ENCODE results near the gene ALG3. TPM values are rescaled to one million over a fixed set of nuclear protein-coding genes. Genes with fewer than 3 reads are reported as not detected.

ALG3 gene
- total RNA-seq, 1 donor from 2014 or later: 30.1 TPM

GRCh38 chr3:184261854-184262763 lies 13.3 kb upstream of the ALG3 start:
- Histone ChIP-seq H3K4me1 (peaks cover 23% of the 10 kb centered on the region), H3K27ac (no peak overlapping the region), H3K4me3 (peak overlapping the region; percentile 59), H3K9me3 (no peaks in the 10 kb centered on the region), H3K27me3 (ENCODE audit: low read depth) (peaks cover 67% of the 10 kb centered on the region), H3K36me3 (no peaks in the 10 kb centered on the region)
- TF ChIP-seq, protein P1, sequence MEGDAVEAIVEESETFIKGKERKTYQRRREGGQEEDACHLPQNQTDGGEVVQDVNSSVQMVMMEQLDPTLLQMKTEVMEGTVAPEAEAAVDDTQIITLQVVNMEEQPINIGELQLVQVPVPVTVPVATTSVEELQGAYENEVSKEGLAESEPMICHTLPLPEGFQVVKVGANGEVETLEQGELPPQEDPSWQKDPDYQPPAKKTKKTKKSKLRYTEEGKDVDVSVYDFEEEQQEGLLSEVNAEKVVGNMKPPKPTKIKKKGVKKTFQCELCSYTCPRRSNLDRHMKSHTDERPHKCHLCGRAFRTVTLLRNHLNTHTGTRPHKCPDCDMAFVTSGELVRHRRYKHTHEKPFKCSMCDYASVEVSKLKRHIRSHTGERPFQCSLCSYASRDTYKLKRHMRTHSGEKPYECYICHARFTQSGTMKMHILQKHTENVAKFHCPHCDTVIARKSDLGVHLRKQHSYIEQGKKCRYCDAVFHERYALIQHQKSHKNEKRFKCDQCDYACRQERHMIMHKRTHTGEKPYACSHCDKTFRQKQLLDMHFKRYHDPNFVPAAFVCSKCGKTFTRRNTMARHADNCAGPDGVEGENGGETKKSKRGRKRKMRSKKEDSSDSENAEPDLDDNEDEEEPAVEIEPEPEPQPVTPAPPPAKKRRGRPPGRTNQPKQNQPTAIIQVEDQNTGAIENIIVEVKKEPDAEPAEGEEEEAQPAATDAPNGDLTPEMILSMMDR (IDR thresholded peaks at IDR 0.05): no peak
- ATAC-seq: peak in 1 of 2 donors; percentile 29
- DNase-seq: no peak
- intact Hi-C loops (cut with DNase I): no loop called here

DNA sequence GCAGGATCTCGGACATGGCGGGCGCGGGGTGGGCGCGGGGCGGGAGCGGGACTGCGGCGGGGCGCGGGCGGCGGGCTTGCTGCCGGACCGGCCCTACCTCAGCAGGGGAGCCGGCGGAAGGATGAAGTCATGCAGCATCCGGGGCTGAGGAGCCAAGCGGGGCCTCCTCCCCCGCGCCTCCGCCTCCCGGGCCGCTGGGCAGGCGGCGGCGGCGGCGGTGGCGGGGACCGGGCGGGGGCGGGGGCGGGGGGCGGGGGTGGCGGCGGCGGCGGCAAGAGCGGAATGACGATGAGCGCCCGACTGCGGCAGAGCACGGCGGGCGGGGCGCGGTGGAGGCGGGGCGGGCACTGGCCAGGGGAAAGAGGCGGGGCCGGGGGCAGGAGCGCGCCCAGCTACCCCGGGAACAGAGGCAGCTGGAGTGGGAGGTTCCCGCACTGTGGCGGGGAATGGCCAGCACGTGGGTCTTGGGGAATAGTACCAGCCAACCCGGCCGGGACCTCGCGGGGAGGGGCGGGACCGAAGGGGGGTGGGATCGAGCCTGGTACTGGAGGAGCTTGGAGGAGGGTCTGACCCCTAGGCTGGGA lies 12.6 kb upstream of the ALG3 start, which contains the start of gene CAMK2N2:
CAMK2N2 (minus strand) TSS at position 284 of the 584 bp plus-strand sequence; CDS start at position 16, 268 bp downstream.
- no peaks in the 10 kb centered on the region for H3K9me3 ChIP-seq
- DNase-seq: peak; percentile 61
- peak; percentile 69 to 77 for ATAC-seq
- H3K27me3 ChIP-seq (ENCODE audit: low read depth): peaks cover 67% of the 10 kb centered on the region
- TF ChIP-seq, protein P1 (IDR thresholded peaks at IDR 0.05): no peak
- H3K27ac ChIP-seq: no peak within 1 kb of the TSS
- intact Hi-C loops (cut with DNase I): no loop called here
- peak within 1 kb of the TSS; percentile 59 for H3K4me3 ChIP-seq
- peaks cover 23% of the 10 kb centered on the region for H3K4me1 ChIP-seq
- H3K36me3 ChIP-seq: no peaks in the 10 kb centered on the region

DNA sequence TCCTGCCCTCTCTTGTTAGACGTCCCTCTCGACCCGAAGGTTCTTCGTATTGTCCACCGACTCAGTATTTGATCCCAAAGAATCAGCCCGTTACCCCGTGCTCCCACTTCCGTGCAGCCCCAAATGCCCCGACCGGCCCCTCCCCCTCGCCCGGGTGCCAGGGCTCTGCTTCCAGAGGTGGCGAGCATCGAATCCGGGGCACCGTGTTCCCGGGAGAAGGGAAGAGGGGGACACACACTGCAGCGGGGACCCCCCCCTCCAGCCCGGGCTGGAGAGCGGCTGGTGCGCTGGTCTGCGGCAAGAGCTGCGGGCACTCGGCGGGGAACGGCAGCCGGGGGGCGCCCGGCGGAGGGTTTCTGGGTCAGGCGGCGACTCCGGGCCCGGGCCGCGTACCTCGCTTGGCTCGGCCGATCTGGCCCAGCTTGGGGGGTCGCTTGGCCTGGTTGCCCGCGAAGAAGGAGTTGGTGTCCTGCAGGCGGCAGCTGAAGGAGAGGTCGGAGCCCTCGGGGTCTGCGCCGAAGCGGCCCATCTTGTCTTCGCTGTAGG lies 12.0 kb upstream of the ALG3 start:
- peaks cover 62% of the 10 kb centered on the region for H3K27me3 ChIP-seq (ENCODE audit: low read depth)
- intact Hi-C loops (cut with DNase I): no loop called here
- TF ChIP-seq, protein P1 (IDR thresholded peaks at IDR 0.05): no peak
- no peak overlapping the region for H3K27ac ChIP-seq
- no peaks in the 10 kb centered on the region for H3K9me3 ChIP-seq
- H3K36me3 ChIP-seq: no peaks in the 10 kb centered on the region
- peaks cover 23% of the 10 kb centered on the region for H3K4me1 ChIP-seq
- no peak for DNase-seq
- H3K4me3 ChIP-seq: peak overlapping the region; percentile 59
- no peak for ATAC-seq

DNA sequence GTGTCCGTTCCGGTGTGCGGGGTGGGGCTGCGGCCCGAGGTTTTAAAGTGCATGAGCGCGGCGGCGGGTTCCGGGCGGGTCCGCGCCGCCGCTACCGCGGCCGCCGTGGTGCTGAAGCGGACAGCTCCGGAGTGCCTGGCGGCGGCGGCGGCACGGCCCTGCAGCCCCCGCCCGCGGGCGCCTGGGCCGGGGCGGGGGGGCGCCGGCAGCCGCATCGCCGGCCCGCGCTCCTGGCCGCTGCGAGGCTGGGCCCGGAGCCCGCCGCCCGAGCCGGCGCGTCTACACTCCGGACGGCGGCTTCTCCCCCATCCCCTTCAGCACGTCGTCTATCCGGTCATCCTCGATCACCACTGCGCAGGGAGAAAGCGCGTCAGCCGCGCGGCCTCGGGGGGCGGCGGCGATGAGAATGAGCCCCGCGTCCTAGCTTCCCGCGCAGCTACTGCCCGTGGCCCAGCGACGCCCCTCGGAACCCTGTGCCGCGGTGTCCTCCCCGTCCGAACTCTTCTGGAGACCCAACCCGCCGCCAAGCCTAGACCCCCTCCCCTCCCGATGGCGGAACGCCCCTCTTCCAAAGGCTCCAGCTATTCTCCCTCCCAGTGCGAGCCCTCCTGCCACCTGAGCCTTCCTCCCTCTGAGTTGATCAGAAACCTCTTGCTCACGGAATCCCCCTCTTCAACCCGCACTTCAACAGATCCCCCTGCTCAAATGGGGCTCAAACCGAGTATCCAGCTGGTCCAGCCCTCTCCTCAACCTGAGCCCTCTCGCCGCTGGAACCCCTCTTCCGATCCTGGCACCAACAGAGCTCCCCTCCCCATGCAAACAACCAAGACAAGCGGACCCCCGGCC lies 11.3 kb upstream of the ALG3 start:
- intact Hi-C loops (cut with DNase I): no loop called here
- TF ChIP-seq, protein P1 (IDR thresholded peaks at IDR 0.05): no peak

GRCh38 chr3:184259396-184259877 lies 10.7 kb upstream of the ALG3 start:
- H3K36me3 ChIP-seq: no peaks in the 10 kb centered on the region
- peaks cover 23% of the 10 kb centered on the region for H3K4me1 ChIP-seq
- TF ChIP-seq, protein P1 (IDR thresholded peaks at IDR 0.05): no peak
- ATAC-seq: no peak
- intact Hi-C loops (cut with DNase I): no loop called here
- no peak overlapping the region for H3K27ac ChIP-seq
- no peak for DNase-seq
- H3K9me3 ChIP-seq: no peaks in the 10 kb centered on the region
- H3K4me3 ChIP-seq: no peak overlapping the region
- H3K27me3 ChIP-seq (ENCODE audit: low read depth): peaks cover 51% of the 10 kb centered on the region

More for the DNA sequence above, 11.3 kb upstream of the ALG3 start:
- DNase-seq: no peak
- Histone ChIP-seq H3K4me1 (peaks cover 23% of the 10 kb centered on the region), H3K27ac (no peak overlapping the region), H3K36me3 (no peaks in the 10 kb centered on the region), H3K27me3 (ENCODE audit: low read depth) (peaks cover 55% of the 10 kb centered on the region), H3K9me3 (no peaks in the 10 kb centered on the region), H3K4me3 (peak overlapping the region; percentile 59)
- peak; percentile 62 to 66 for ATAC-seq

Data from lower lobe of right lung (tissue), 2 donors.